ENCODE data around the gene CALHM4. TPM values are rescaled to one million over a fixed set of nuclear protein-coding genes. Genes with fewer than 3 reads are reported as not detected.

Gene CALHM4
- total and polyA plus RNA-seq, 2 of the 8 experiments (the other 6 are each of a cell fraction or from before 2014, with no cell fraction given) = not detected

GRCh38 chr6:116514111-116514510 is 39.4 kb upstream of the CALHM4 start:
- POLR2A ChIA-PET (ENCODE audit: partially characterized antibody) = interaction anchor here (1.0 kb wide), 1 partner anchor 102 kb away, joined by 3 read pairs; the partner anchor contains the start of gene RSPH4A
- H3K4me3 ChIP-seq (ENCODE audit: extremely low read depth in 1 of 4, insufficient read depth in 2 of 4, low read depth in 3 of 4, low read length in 4 of 4) = no peak overlapping the region
- no peaks in the 10 kb centered on the region for H3K36me3 ChIP-seq (ENCODE audit: control insufficient read depth in 2 of 4, insufficient read depth in 4 of 4, low read length in 3 of 4)
- H2AFZ ChIP-seq (ENCODE audit: low read length) = no peak overlapping the region
- H3K23ac ChIP-seq (ENCODE audit: insufficient read length) = no peak overlapping the region
- H2BK12ac ChIP-seq (ENCODE audit: low read depth, low read length) = no peak overlapping the region
- no peak overlapping the region for H2AK5ac ChIP-seq (ENCODE audit: low read depth, low read length)
- DNase-seq (ENCODE audit: low read depth in 1 of 2, low spot score in 2 of 2) (no peak), FAIRE-seq (no peak)
- no peak overlapping the region for H2BK15ac ChIP-seq (ENCODE audit: low read length)
- CTCF ChIA-PET (ENCODE audit: partially characterized antibody) = interaction anchor here (0.5 to 6.0 kb wide), 15 partner anchors 9 to 297 kb away, joined by 3 to 60 read pairs (median 4); no protein-coding TSS in a partner anchor
- no peak overlapping the region for H3K9ac ChIP-seq (replicated peaks in 1 of 4; ENCODE audit: extremely low read depth in 1 of 4, low read depth in 3 of 4, low read length in 3 of 4)
- no peak overlapping the region for H3K27ac ChIP-seq (ENCODE audit: low read depth, low read length)
- H2BK5ac ChIP-seq (ENCODE audit: low read depth, low read length) = no peak overlapping the region
- H3K27me3 ChIP-seq (replicated peaks in 1 of 4; ENCODE audit: control insufficient read depth in 3 of 4, extremely low read depth in 1 of 4, insufficient read depth in 3 of 4, low read length in 3 of 4) = peaks cover 0 to 1% (median 0%) of the 10 kb centered on the region in 4 experiments; a peak in 1 of 7 replicates
- H4K8ac ChIP-seq (ENCODE audit: extremely low read depth, insufficient read depth, low read length) = no peak overlapping the region
- H3K9me3 ChIP-seq (ENCODE audit: insufficient read depth in 2 of 2, low read depth in 1 of 2, low read length in 1 of 2) = no peaks in the 10 kb centered on the region
- H4K91ac ChIP-seq (replicated peaks; ENCODE audit: insufficient read length, low read length) = no peak overlapping the region
- no peak overlapping the region for H4K5ac ChIP-seq (ENCODE audit: insufficient read length, low read depth, low read length)
- no peak overlapping the region for H3K56ac ChIP-seq (replicated peaks; ENCODE audit: insufficient read length, low read depth, low read length)
- H3K79me2 ChIP-seq (ENCODE audit: control insufficient read depth in 1 of 2, insufficient read depth in 2 of 2, low read length in 2 of 2) = no peaks in the 10 kb centered on the region
- no peaks in the 10 kb centered on the region for H3K79me1 ChIP-seq (ENCODE audit: low read depth, low read length)
- H3K23me2 ChIP-seq (ENCODE audit: low read depth, low read length) = no peaks in the 10 kb centered on the region
- H3K4ac ChIP-seq (replicated peaks; ENCODE audit: insufficient read length, low read depth, low read length) = no peak overlapping the region
- H3K14ac ChIP-seq (ENCODE audit: insufficient read length) = no peak overlapping the region
- H4K20me1 ChIP-seq (replicated peaks in 1 of 2; ENCODE audit: control insufficient read depth in 1 of 2, insufficient read depth in 2 of 2, low read length in 2 of 2) = no peaks in the 10 kb centered on the region
- WGBS, 2 experiments (ENCODE audit: extremely low coverage in 1 of 2, insufficient coverage in 1 of 2, insufficient read length in 1 of 2, insufficient replicate concordance in 2 of 2, low coverage in 1 of 2, low lambda C conversion rate in 2 of 2, missing lambda C conversion rate in 1 of 2) = 87% methylated on average over 4 of the region's 4 CpGs; no CpG with 5 or more reads in 1 of the 2 experiments
- H2BK20ac ChIP-seq (ENCODE audit: low read length) = no peak overlapping the region
- no peak overlapping the region for H2BK120ac ChIP-seq (replicated peaks; ENCODE audit: low read depth, low read length)
- peaks cover 0 to 11% (median 4%) of the 10 kb centered on the region in 4 experiments; a peak in 4 of 7 replicates for H3K4me1 ChIP-seq (replicated peaks in 1 of 4; ENCODE audit: control insufficient read depth in 3 of 4, insufficient read depth in 4 of 4, low read length in 3 of 4)
- H3K18ac ChIP-seq (ENCODE audit: extremely low read depth, low read length) = no peak overlapping the region
- H3K4me2 ChIP-seq (ENCODE audit: insufficient read depth in 1 of 2, low read depth in 2 of 2, low read length in 2 of 2) = no peak overlapping the region
- TF ChIP-seq SAP30 (IDR thresholded peaks at IDR 0.05; ENCODE audit: insufficient read depth, insufficient replicate concordance, low read length) = no peak
- no peak for TF ChIP-seq TEAD4 (IDR thresholded peaks at IDR 0.05; ENCODE audit: low read depth, low read length)
- TF ChIP-seq POU5F1 (IDR thresholded peaks at IDR 0.05; ENCODE audit: low read depth, low read length) = no peak
- TF ChIP-seq SRF (IDR thresholded peaks at IDR 0.05; ENCODE audit: low read depth, low read length) = no peak
- no peak for TF ChIP-seq CHD2 (IDR thresholded peaks at IDR 0.05; ENCODE audit: low read length)
- TF ChIP-seq HDAC6 (IDR thresholded peaks at IDR 0.05; ENCODE audit: low read depth, low read length) = no peak
- no peak for TF ChIP-seq FOSL1 (IDR thresholded peaks at IDR 0.05; ENCODE audit: insufficient read depth, low read depth, low read length)
- TF ChIP-seq KDM4A (IDR thresholded peaks at IDR 0.05; ENCODE audit: low read depth, low read length, severe bottlenecking) = no peak
- no peak for TF ChIP-seq TAF1 (IDR thresholded peaks at IDR 0.05; ENCODE audit: low read depth, low read length)
- TF ChIP-seq E2F6 (IDR thresholded peaks at IDR 0.05) = no peak
- no peak for TF ChIP-seq ZNF274 (IDR thresholded peaks at IDR 0.05; ENCODE audit: borderline replicate concordance, extremely low read depth, low read length)
- no peak for TF ChIP-seq TAF7 (optimal IDR thresholded peaks at IDR 0.05; ENCODE audit: borderline replicate concordance, low read depth, low read length)
- no peak for TF ChIP-seq NANOG (IDR thresholded peaks at IDR 0.05; ENCODE audit: insufficient read depth, low read depth, low read length, poor library complexity, severe bottlenecking)
- TF ChIP-seq RXRA (IDR thresholded peaks at IDR 0.05; ENCODE audit: insufficient read depth, low read depth, low read length) = no peak
